HG03066 (cell line): ENCODE data around the gene HS1BP3.
A peak's percentile ranks its signal among the peaks of the same experiment; 100 is the strongest.

Experiments
- ATAC-seq: cut with Tn5 transposase; IDR thresholded peaks from one replicate; pipeline ENCODE4 v1.9.1; 2021; ENCODE audit warnings: low read depth; ENCODE audit not compliant: unreplicated experiment

The HS1BP3 gene

DNA sequence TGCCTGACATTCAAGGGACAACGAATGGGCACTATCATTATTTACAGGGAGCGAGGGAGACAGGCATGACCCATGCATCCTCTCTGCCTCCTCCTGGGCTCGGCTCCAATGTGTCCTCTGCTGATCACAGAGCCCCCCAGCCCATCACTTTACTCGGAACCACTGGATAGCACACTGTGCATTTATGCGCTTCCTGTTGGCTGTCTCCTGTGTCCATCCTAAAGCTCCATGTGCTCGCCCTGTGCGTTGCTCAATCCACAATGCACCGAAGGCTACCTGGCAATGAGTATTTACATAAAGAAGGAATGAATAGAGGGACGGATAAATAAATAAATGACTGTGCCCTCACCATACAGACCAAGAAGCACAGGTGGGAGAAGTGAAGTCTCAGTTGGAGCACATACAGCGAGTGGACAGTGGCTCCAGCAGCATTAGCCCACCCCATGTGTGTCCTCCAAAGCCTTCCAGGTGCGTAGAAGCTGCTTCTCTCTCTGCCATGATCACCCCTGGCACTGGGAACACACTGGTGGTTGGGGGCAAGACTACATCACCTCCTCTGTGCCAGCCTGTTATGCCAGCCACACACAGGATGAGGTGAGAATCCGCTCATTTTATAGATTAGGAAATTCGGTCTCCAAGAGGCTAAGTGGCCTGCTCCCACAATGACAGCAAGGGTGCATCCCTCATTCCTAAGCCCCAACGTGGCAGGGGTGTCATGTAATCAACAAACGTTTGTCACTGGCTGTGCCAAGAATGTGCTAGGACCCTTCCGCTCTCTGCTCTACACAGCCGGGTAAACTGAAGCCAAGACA, 13.7 kb upstream of the HS1BP3 start:
- no peak for ATAC-seq

DNA sequence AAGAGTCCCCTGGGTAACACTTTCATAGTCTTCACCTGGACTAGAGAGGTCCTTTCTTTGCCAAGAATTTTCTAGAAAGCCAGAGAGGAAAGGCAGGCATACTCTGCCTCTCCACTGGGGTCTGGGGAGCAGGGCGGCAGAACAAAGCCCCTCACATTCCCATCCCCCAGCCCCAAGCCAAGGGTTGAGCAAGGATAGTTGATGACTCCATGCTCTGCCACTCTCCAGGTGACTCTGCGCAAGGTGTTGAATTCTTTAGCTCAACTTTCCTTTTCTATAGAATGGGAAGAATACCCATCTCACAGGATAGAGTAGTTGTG, 13.1 kb upstream of the HS1BP3 start:
- no peak for ATAC-seq

- no peak for ATAC-seq
These were observed 12.5 kb upstream of the HS1BP3 start for GRCh38 chr2:20663196-20664070.

- no peak for ATAC-seq
These were observed 11.5 kb upstream of the HS1BP3 start for GRCh38 chr2:20662308-20662937.

GRCh38 chr2:20661421-20662307, 10.8 kb upstream of the HS1BP3 start:
- ATAC-seq: peak; percentile 65

- no peak for ATAC-seq
These were observed 9.9 kb upstream of the HS1BP3 start for GRCh38 chr2:20660506-20661420.

DNA sequence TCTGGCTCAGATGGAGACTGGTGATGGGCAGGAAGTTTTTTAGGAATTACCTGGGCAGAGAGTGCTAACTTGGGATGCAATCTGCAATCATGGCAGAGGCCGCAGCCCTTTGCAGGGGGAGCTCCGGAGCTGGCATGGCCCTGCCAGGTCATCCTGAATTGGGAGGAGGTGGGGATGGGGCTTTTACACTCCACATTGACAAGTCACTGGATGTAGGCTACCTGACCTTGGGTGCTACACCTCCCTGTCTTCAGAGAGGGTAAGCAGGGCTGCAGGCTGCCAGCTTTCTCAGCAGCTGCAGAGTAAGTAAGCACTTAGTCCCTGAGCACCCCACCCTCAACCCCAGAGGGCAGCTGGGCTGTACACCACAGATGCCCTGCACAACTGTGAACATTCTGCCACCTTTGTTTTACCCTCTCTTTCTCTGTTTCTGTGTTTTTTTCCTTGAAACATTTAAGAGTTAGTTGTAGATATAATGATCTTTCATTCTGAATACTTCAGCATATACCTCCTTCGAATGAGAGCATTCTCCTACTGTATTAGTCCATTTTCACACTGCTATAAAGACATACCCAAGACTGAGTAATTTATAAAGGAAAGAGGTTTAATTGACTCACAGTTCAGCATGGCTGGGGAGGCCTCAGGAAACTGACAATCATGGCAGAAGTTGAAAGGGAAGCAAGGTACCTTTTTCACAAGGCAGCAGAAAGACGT, 6.8 kb upstream of the HS1BP3 start:
- ATAC-seq: no peak

- ATAC-seq: no peak
These were observed 5.7 kb upstream of the HS1BP3 start for GRCh38 chr2:20656561-20656960.

GRCh38 chr2:20654535-20654813, 3.6 kb upstream of the HS1BP3 start:
- no peak for ATAC-seq

GRCh38 chr2:20653695-20654534, 3.0 kb upstream of the HS1BP3 start:
- no peak for ATAC-seq

DNA sequence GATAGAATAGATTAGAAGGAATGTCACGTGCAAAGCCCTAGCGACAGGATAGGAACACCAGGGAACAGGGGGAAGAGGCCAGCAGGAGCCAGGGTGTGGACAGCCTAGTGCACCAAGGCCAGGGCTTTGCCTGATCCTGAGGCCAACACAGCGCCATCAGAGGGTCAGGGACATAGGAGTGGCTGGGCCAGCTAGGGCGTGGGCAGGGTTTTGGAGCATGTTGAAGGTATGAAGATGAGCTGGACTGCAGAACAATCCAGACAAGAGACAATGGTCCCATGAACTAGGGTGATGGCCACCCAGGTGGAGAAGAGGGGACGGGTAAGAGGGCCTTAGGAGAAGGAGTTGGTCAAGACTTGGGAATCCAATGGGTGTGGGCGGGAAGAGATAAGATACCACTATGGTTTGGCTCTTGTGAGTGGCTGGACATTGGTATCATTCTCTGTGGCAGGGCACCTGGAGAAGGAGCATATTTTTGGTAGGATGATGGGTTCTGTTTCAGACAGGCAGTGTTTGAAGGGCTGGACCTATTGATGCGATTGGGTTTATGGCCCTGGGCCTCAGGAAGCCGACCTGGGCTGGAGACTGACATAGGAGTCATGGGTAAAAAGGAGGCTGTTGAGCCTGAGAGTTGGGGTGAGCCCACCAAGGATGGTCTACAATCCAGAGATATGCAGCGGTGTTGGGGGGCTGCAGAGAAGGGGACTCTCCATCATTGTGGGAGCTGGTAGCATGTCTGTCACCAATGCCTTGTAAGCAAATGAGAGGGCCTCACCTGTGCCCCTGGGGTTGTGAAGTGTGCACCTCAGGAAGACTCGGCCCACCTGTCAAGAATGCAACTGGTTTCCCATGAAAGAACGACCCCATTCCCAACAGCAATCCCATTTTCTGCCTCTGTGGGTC, 2.0 kb upstream of the HS1BP3 start:
- no peak for ATAC-seq

- no peak for ATAC-seq
These were observed 1.2 kb upstream of the HS1BP3 start for GRCh38 chr2:20652141-20652540.

DNA sequence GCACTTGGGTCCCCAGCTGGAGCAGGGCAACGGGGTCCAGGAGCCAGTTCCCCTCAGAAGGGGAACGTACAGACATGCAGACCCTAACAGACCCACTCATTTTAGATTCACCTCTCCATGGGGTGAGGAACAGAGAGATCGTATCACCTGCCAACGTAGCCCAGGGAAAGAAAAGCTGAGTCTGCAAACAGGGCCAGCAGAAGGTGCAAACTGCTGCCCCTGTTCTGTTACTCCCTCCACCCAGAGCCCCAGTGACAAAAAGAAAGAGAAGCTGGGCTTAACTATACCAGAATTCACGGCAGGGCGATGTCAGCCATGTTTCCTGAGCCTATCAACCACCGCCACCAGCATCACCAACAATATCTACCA, 817 bp upstream of the HS1BP3 start:
- ATAC-seq: no peak

DNA sequence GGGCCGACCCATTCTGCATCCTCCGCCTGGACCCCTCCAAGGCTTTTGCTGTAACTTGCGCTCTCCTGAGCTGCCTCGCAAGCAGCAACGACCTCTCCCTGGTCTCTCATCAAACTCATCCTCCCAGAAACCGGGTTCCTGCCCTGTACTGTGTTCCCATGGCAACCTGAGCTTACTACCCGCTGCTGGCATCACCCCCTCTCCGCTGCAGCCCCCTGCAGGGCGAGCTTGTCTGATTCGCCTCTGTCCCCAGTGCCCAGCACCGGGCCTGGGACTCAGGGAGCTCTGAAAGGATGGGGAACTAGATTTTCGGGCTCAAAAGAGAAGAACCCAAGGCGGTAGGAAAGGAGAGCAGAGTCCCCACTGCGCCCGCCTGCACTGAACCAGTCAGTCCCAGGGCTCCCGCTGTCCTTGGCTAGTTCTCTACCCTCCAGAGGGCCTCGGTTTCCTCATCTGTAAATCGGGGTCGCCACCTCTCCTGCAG, 463 bp downstream of the HS1BP3 start:
- ATAC-seq: no peak

GRCh38 chr2:20649976-20650375, 922 bp downstream of the HS1BP3 start:
- no peak for ATAC-seq

GRCh38 chr2:20649576-20649975, 1.3 kb downstream of the HS1BP3 start:
- no peak for ATAC-seq

GRCh38 chr2:20648831-20649230, 2.1 kb downstream of the HS1BP3 start:
- ATAC-seq: no peak
